Activated CD8-positive, alpha-beta memory T cell treated with anti-CD3 and anti-CD28 coated beads, Interleukin-2, amount 10 ng/mL, durations not matched to agents 7 days and 5 days (primary cell): ENCODE data around the gene MTERF2. TPM values are rescaled to one million over a fixed set of nuclear protein-coding genes. Genes with fewer than 3 reads are reported as not detected.
A peak's percentile ranks its signal among the peaks of the same experiment; 100 is the strongest.
"Not testable (repeated sequence)": the region's sequence is repeated elsewhere in the genome, so short reads cannot be mapped to it uniquely, and the experiment has no call there.

ENCODE experiments used
- ATAC-seq: fragments of 150-1000 bp; cut with Tn5 transposase; one replicate; pipeline ENCODE4 v1.10.0; 2021; ENCODE audit warnings: moderate library complexity
- CTCF ChIA-PET: fragments of 350-600 bp; sonication (Branson Sonifier 250); formaldehyde crosslinking; loops from one replicate; lab custom pipeline; 2021; ENCODE audit warnings: antibody characterized with exemption; lab: Charles Lee
- DNase-seq: peaks from one replicate; pipeline ENCODE4 v3.0.0-alpha.2; 2020
- H3K27ac Mint-ChIP-seq: one replicate; pipeline ENCODE4 v1.8.0; 2021; ENCODE audit warnings: mild to moderate bottlenecking, mixed read lengths
- H3K27me3 Mint-ChIP-seq: one replicate; pipeline ENCODE4 v1.8.0; 2021; ENCODE audit warnings: mixed read lengths
- H3K36me3 Mint-ChIP-seq: one replicate; pipeline ENCODE4 v1.8.0; 2021; ENCODE audit warnings: mild to moderate bottlenecking, mixed read lengths
- H3K4me1 Mint-ChIP-seq: one replicate; pipeline ENCODE4 v1.8.0; 2021; ENCODE audit warnings: mixed read lengths
- H3K4me3 Mint-ChIP-seq: one replicate; pipeline ENCODE4 v1.8.0; 2021; ENCODE audit warnings: mild to moderate bottlenecking, moderate library complexity, mixed read lengths
- H3K9me3 Mint-ChIP-seq: one replicate; pipeline ENCODE4 v1.8.0; 2022; ENCODE audit warnings: low read depth, mixed read lengths
- total RNA-seq, 2 experiments: library from RNA; stranded (reverse); gene quantifications; one replicate each; pipeline ENCODE4 v1.2.3, GENCODE V29; 2021

Gene MTERF2
- total RNA-seq = 1 to 10 TPM; 5.6 to 6.9 TPM

GRCh38 chr12:106986625-106987389, at the start of gene MTERF2:
MTERF2 (minus strand) TSS chr12:106987146; CDS start chr12:106978714, 8,432 bp downstream.
- H3K4me3 Mint-ChIP-seq = peak within 1 kb of the TSS; percentile 89
- H3K36me3 Mint-ChIP-seq = peaks cover 23% of the 10 kb centered on the region
- CTCF ChIA-PET = interaction anchor here (1.1 to 1.5 kb wide), 4 partner anchors 11 to 629 kb away, joined by 3 to 4 read pairs (median 4); partner anchors contain the start of genes POLR3B and TMEM263
- peaks cover 29% of the 10 kb centered on the region for H3K4me1 Mint-ChIP-seq
- no peaks in the 10 kb centered on the region for H3K27me3 Mint-ChIP-seq
- peak within 1 kb of the TSS; percentile 84 for H3K27ac Mint-ChIP-seq
- peaks cover 4% of the 10 kb centered on the region for H3K9me3 Mint-ChIP-seq
- DNase-seq (peak; percentile 87), ATAC-seq (peak; percentile 99)

GRCh38 chr12:107035733-107036132, 48.8 kb upstream of the MTERF2 start:
- ATAC-seq (no peak), DNase-seq (no peak)
- Mint-ChIP-seq H3K9me3 (peaks cover 2% of the 10 kb centered on the region), H3K27ac (no peak overlapping the region), H3K4me3 (no peak overlapping the region), H3K36me3 (peaks cover 6% of the 10 kb centered on the region), H3K27me3 (no peaks in the 10 kb centered on the region), H3K4me1 (peaks cover 4% of the 10 kb centered on the region)
- CTCF ChIA-PET = no interaction called here

GRCh38 chr12:107033758-107034739, 47.1 kb upstream of the MTERF2 start:
- DNase-seq = no peak
- no peak for ATAC-seq
- Mint-ChIP-seq H3K27me3 (no peaks in the 10 kb centered on the region), H3K4me3 (no peak overlapping the region), H3K9me3 (peaks cover 2% of the 10 kb centered on the region), H3K36me3 (peaks cover 6% of the 10 kb centered on the region), H3K27ac (no peak overlapping the region), H3K4me1 (peaks cover 4% of the 10 kb centered on the region)
- CTCF ChIA-PET = no interaction called here

GRCh38 chr12:107032266-107032665, 45.3 kb upstream of the MTERF2 start:
- Mint-ChIP-seq H3K27ac (no peak overlapping the region), H3K27me3 (no peaks in the 10 kb centered on the region), H3K4me3 (no peak overlapping the region), H3K36me3 (no peaks in the 10 kb centered on the region), H3K9me3 (no peaks in the 10 kb centered on the region), H3K4me1 (peaks cover 10% of the 10 kb centered on the region)
- no peak for DNase-seq
- ATAC-seq = no peak
- CTCF ChIA-PET = no interaction called here

- no peak for DNase-seq
- Mint-ChIP-seq H3K4me3 (no peak overlapping the region), H3K36me3 (no peaks in the 10 kb centered on the region), H3K4me1 (peaks cover 12% of the 10 kb centered on the region), H3K27ac (no peak overlapping the region), H3K9me3 (no peaks in the 10 kb centered on the region), H3K27me3 (no peaks in the 10 kb centered on the region)
- CTCF ChIA-PET = no interaction called here
- ATAC-seq = no peak
Observed at GRCh38 chr12:107031061-107031460, 44.1 kb upstream of the MTERF2 start.

- no peaks in the 10 kb centered on the region for H3K9me3 Mint-ChIP-seq
- no peak overlapping the region for H3K27ac Mint-ChIP-seq
- H3K27me3 Mint-ChIP-seq = no peaks in the 10 kb centered on the region
- ATAC-seq = no peak
- H3K4me3 Mint-ChIP-seq = no peak overlapping the region
- peaks cover 12% of the 10 kb centered on the region for H3K4me1 Mint-ChIP-seq
- no peaks in the 10 kb centered on the region for H3K36me3 Mint-ChIP-seq
- CTCF ChIA-PET = no interaction called here
- no peak for DNase-seq
Observed at GRCh38 chr12:107029081-107029480, 42.1 kb upstream of the MTERF2 start.

GRCh38 chr12:107027636-107028053, 40.7 kb upstream of the MTERF2 start:
- Mint-ChIP-seq H3K4me1 (peaks cover 12% of the 10 kb centered on the region), H3K27me3 (no peaks in the 10 kb centered on the region), H3K36me3 (no peaks in the 10 kb centered on the region), H3K9me3 (no peaks in the 10 kb centered on the region), H3K4me3 (no peak overlapping the region), H3K27ac (peak overlapping the region; percentile 59)
- ATAC-seq (peak; percentile 94), DNase-seq (no peak)
- CTCF ChIA-PET = no interaction called here

- DNase-seq (no peak), ATAC-seq (peak; percentile 20)
- Mint-ChIP-seq H3K4me3 (no peak overlapping the region), H3K9me3 (no peaks in the 10 kb centered on the region), H3K27me3 (no peaks in the 10 kb centered on the region), H3K4me1 (peaks cover 12% of the 10 kb centered on the region), H3K27ac (peak overlapping the region; percentile 59), H3K36me3 (no peaks in the 10 kb centered on the region)
- CTCF ChIA-PET = no interaction called here
Observed at GRCh38 chr12:107026806-107027635, 40.1 kb upstream of the MTERF2 start.

GRCh38 chr12:107026356-107026755, 39.4 kb upstream of the MTERF2 start:
- H3K27me3 Mint-ChIP-seq, CTCF ChIA-PET, H3K9me3 Mint-ChIP-seq, ATAC-seq, H3K4me3 Mint-ChIP-seq, H3K4me1 Mint-ChIP-seq, H3K36me3 Mint-ChIP-seq, DNase-seq, H3K27ac Mint-ChIP-seq: not testable (repeated sequence)

GRCh38 chr12:107025671-107026070, 38.7 kb upstream of the MTERF2 start:
- DNase-seq (no peak), ATAC-seq (no peak)
- H3K27ac Mint-ChIP-seq = no peak overlapping the region
- CTCF ChIA-PET = no interaction called here
- H3K4me3 Mint-ChIP-seq = no peak overlapping the region
- H3K36me3 Mint-ChIP-seq = peaks cover under 1% of the 10 kb centered on the region
- no peaks in the 10 kb centered on the region for H3K9me3 Mint-ChIP-seq
- H3K27me3 Mint-ChIP-seq = no peaks in the 10 kb centered on the region
- H3K4me1 Mint-ChIP-seq = peaks cover 8% of the 10 kb centered on the region

- Mint-ChIP-seq H3K36me3 (peaks cover 10% of the 10 kb centered on the region), H3K9me3 (no peaks in the 10 kb centered on the region)
Observed at GRCh38 chr12:107019546-107019945, 32.6 kb upstream of the MTERF2 start.

GRCh38 chr12:107017042-107017441, 30.1 kb upstream of the MTERF2 start:
- Mint-ChIP-seq H3K27ac (no peak overlapping the region), H3K4me3 (no peak overlapping the region), H3K36me3 (peaks cover 10% of the 10 kb centered on the region), H3K4me1 (no peaks in the 10 kb centered on the region), H3K27me3 (no peaks in the 10 kb centered on the region), H3K9me3 (no peaks in the 10 kb centered on the region)
- DNase-seq = no peak
- ATAC-seq = no peak
- CTCF ChIA-PET = no interaction called here

More at GRCh38 chr12:107019546-107019945, 32.6 kb upstream of the MTERF2 start:
- Mint-ChIP-seq H3K27me3 (no peaks in the 10 kb centered on the region), H3K27ac (no peak overlapping the region), H3K4me1 (no peaks in the 10 kb centered on the region), H3K4me3 (no peak overlapping the region)
- DNase-seq (no peak), ATAC-seq (no peak)
- CTCF ChIA-PET = no interaction called here

GRCh38 chr12:107014055-107014454, 27.1 kb upstream of the MTERF2 start:
- no peak for DNase-seq

More at GRCh38 chr12:107014055-107014454, 27.1 kb upstream of the MTERF2 start:
- no peaks in the 10 kb centered on the region for H3K9me3 Mint-ChIP-seq
- H3K36me3 Mint-ChIP-seq = peaks cover 4% of the 10 kb centered on the region
- ATAC-seq = peak; percentile 45
- no peaks in the 10 kb centered on the region for H3K4me1 Mint-ChIP-seq
- CTCF ChIA-PET = interaction anchor here (0.7 kb wide), 1 partner anchor 14 kb away, joined by 3 read pairs; no protein-coding TSS in a partner anchor
- H3K27me3 Mint-ChIP-seq = no peaks in the 10 kb centered on the region
- no peak overlapping the region for H3K27ac Mint-ChIP-seq
- H3K4me3 Mint-ChIP-seq = no peak overlapping the region
